Measurements from ENCODE around the gene RB1.

The RB1 gene

GRCh38 chr13:48303359-48304142, at the start of gene RB1:
Gene RB1 (plus strand): TSS chr13:48303751. CDS start chr13:48303913, 162 bp downstream.
- DNase-seq, result peak; percentile 94

- DNase-seq, result no peak
These were observed 49.7 kb upstream of the RB1 start for GRCh38 chr13:48253849-48254248.

DNA sequence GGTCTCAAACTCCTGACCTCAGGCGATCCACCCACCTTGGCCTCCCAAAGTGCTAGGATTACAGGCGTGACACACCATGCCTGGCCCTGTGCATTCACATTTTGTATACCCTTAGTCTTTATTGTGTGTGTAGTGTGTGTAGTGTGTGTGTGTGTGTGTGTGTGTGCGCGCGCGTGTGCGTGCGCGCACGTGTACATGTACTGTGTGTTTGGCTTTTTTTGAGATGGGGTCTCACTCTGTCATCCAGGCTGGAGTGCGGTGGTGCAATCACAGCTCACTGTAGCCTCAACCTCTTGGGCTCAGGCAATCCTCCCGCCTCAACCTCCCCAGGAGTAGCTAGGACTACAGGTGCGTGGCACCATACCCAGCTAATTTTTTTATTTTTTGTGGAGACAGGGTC, 48.5 kb upstream of the RB1 start:
- no peak for DNase-seq

GRCh38 chr13:48255954-48256353, 47.6 kb upstream of the RB1 start:
- DNase-seq, result no peak

DNA sequence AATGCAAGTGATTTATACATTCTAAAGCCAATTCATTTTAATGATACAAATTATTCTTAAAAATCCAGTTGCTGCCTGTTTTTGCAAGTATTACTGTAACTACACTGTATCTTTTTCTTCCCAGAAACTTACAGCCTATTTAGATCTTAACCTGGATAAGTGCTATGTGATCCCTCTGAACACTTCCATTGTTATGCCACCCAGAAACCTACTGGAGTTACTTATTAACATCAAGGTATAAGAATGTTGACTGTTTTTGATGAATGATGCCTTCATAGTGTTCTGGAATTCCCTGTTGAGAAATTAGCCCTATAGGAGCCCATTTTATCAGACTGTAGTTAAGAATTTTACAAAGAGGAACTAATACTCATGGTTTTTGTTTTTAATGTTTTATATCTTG, 45.5 kb upstream of the RB1 start:
- no peak for DNase-seq

GRCh38 chr13:48258430-48258829, 45.1 kb upstream of the RB1 start:
- DNase-seq, result no peak

- DNase-seq, result no peak
These were observed 42.6 kb upstream of the RB1 start for GRCh38 chr13:48260970-48261369.

DNA sequence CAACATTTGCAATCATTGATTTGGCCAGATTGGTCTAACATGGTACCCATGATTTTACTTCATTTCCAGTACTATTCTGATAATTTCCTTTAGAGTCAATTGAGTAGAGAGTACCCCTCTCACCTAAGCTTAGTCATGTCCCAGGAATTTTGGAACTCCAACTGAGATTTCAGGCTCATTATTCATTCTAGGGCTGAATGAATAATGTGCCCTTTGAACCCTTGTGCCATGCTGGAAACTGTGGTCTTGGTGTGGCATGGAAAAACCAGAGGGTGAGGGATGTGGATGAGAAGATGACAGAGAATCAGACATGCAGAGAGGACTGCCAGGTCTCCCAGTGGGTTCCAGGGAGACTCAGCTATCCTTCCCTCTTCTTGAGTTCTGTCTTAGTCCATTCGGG, 40.4 kb upstream of the RB1 start:
- no peak for DNase-seq

DNA sequence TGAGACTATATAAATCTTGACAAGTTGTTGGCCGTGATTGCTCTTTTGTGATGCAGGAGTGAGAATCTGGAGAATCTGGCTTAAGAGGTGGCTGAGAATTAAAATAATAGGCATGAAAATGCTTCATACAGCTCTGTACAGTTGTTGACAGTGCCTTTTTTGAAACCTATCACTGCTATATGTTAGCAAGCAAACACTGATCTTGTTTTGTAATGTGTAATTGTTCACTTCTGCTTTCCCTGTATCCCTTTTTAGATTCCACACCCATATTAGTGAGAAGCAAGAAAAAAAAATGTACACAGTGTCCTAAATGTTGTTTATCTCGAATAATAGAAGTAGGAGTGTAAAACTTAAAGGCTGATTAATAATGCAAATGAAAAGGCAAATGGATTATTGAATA, 39.5 kb upstream of the RB1 start:
- DNase-seq, result no peak

GRCh38 chr13:48265217-48265815, 38.2 kb upstream of the RB1 start:
- DNase-seq, result peak in 1 of 2 donors; percentile 48

GRCh38 chr13:48266150-48266549, 37.4 kb upstream of the RB1 start:
- DNase-seq, result no peak

- no peak for DNase-seq
These were observed 36.6 kb upstream of the RB1 start for GRCh38 chr13:48266701-48267639.

GRCh38 chr13:48268019-48268418, 35.5 kb upstream of the RB1 start:
- DNase-seq, result no peak

DNA sequence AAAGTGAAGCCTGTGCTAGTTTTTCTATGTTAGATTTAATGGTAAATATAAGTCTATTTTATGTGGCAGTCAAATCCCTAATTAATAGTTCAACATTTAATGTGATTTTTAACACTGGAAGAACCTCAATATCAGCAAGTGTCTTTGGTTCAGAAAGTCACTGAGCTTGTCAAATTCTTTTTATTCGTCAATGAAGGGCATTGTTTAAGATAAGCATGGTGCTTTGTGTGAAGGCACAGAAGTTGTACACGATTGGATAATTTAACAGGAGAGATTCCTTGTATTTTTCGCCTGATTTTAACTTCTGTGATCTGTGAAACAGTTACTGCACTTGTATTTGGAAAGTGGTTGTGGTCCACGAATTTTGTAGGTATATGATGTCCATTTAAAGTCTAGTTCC, 30.2 kb upstream of the RB1 start:
- DNase-seq, result no peak

DNA sequence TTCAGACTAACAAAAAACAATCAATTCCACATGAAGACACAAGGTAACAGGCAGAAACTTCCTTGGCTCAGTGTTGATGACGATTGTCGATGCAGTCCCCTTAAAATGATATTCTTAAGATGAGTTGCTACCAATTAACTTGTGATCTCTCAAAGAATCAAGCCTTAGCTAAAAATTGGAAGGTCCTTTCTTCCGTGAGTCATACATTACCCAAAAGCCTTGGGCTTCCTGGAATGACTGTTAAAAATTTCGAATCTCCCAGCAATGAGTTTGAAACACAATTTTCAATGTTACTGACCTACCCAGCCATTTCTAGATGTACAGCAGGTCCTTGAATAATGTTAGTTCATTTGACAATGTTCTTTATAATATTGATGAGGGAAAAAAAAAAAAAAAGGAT, 28.0 kb upstream of the RB1 start:
- DNase-seq, result no peak

GRCh38 chr13:48278806-48279205, 24.7 kb upstream of the RB1 start:
- DNase-seq, result no peak

DNA sequence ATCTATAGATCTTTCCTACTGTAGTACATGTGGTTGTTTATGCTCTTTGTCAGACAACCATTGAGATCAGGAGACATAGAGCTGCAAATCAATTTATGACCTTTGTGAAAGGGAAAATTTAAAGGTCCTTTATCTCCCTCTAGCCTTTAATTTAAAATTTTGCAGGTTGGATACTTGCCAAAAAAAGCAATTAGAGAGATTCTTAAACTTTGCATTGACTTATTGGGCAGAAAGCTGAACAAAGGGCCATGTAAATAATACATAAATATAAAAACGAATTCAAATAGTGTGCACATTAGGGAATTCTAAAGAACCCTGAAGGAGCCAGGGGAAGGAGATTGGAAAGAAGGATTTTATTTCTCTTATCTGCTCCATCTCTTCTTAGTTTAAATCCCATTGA, 22.0 kb upstream of the RB1 start:
- DNase-seq, result no peak

- no peak for DNase-seq
These were observed 11.8 kb upstream of the RB1 start for GRCh38 chr13:48291730-48292129.

GRCh38 chr13:48292650-48293049, 10.9 kb upstream of the RB1 start:
- DNase-seq, result no peak

DNA sequence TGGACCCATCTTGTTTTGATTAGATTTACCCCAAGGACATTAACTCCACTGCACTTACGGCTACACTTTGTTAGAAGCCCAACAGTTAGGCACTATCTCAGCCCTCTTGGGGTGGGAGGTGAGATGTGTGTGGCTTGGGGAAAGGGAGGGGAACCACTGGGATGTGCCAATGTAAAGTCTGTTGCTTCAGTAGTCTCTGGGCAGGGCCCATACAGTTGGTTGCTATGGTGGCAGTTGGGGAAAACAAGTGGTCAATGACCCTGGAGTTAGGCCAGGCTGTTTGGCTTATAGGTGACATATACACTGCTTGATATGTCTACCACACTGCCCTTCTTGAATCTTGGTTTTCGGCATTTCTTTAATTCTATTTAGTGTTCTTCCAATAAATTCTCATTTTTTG, 8.9 kb upstream of the RB1 start:
- no peak for DNase-seq

DNA sequence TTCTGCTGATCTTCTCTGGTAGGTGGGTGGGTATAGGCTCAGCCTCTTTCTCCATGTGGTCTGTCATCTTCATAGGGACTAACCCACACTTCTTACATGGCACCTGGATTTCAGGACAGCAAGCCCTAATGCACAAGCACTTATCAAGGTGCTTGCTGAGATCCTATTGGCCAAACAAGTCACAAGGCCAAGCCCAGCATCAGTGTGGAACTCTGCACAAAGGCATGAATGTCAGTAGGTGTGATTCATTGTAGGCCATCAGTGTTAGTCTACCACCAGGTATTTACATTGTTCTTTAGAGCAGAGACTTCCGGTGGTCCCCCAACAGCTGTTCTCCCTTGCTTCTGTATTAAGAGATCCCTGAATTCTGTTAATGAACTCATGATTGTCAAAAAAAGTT, 8.3 kb upstream of the RB1 start:
- DNase-seq, result no peak

DNA sequence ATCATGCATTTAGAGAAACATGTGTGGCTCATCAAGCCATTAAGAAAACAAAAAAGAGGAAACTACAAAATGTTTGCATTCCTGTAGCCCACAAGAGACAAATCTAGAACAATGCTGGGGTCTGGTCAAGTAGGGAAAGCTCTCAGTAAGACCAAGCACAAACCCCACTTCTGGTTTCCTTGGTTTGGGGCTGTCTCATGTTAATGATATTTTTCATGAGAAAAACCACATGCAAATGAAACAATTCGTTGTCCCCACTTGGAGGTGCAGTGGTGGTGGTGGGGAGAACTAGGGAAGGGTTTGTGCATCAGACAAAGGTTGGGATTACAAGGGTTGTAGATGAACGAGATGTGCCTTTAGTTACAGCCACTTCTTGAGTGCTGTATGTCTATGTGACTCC, 7.0 kb upstream of the RB1 start:
- no peak for DNase-seq

GRCh38 chr13:48297131-48297786, 6.3 kb upstream of the RB1 start:
- DNase-seq, result no peak

Data from CD4-positive, alpha-beta T cell treated with Interleukin-4 for 1 hour (primary cell).